K562 (cell line): ENCODE measurements around the gene CCR9. TPM values are rescaled to one million over a fixed set of nuclear protein-coding genes. Genes with fewer than 3 reads are reported as not detected.

Experiments used
- ATAC-seq: fragments of 200-7000 bp; cut with Tn5 transposase; 3 replicates; pipeline ENCODE4 v1.9.1; 2020; ENCODE audit warnings: moderate library complexity
- BruUV-seq: library from RNA; stranded (reverse); fragments of 400-500 nt; replicated peaks from 2 replicates; lab custom pipeline; 2021; lab: Mats Ljungman, UMichigan
- CTCF ChIA-PET: fragments of 300-600 bp; formaldehyde crosslinking; extraction: SDS; loops from one replicate; lab custom pipeline; 2021; ENCODE audit warnings: low intra/inter-chr PET ratio; lab: Yijun Ruan, JAX
- POLR2A ChIA-PET: fragments of 300-600, 350-650 bp; sonication (Branson Sonifier 250); formaldehyde crosslinking; extraction: SDS; loops from one replicate; lab custom pipeline; 2021; ENCODE audit warnings: antibody characterized with exemption, inconsistent platforms; lab: Yijun Ruan, JAX
- DNase-seq, 4 experiments: peaks; one replicate each; pipeline versions ENCODE4 v3.0.0 to v3.0.0-alpha.2; 2011 to 2018; ENCODE audit warnings: low spot score in 3 of 4, mixed read lengths in 3 of 4; ENCODE audit errors: extremely low read depth in 1 of 4
- FAIRE-seq: peaks from 2 replicates; lab custom pipeline; 2011; peaks lifted over from hg19 to GRCh38; lab: Jason Lieb, UNC
- H2AFZ ChIP-seq: 2 replicates; pipeline ENCODE4 v1.6.0; 2011; ENCODE audit warnings: low read depth, low read length, control low read depth, inconsistent platforms
- H3K27ac ChIP-seq: fragments of 200-600 bp; 3 replicates; pipeline ENCODE4 v1.8.0; 2011; ENCODE audit warnings: low read depth, mild to moderate bottlenecking, control low read depth, inconsistent platforms, low read length, moderate library complexity, mixed read lengths; ENCODE audit errors: extremely low read depth
- H3K27me3 ChIP-seq, 2 experiments: fragments of 300-600 bp in 1 of 2; 2 replicates in 1 of 2; 3 replicates in 1 of 2; pipeline versions ENCODE4 v1.6.0 to v1.8.0; 2011; ENCODE audit warnings: inconsistent platforms in 2 of 2, low read length in 2 of 2, mild to moderate bottlenecking in 1 of 2, mixed read lengths in 1 of 2, moderate library complexity in 1 of 2; ENCODE audit not compliant: control insufficient read depth in 2 of 2, insufficient read depth in 2 of 2
- H3K36me3 ChIP-seq: fragments of 300-600 bp; 3 replicates; pipeline ENCODE4 v1.8.0; 2011; ENCODE audit warnings: mild to moderate bottlenecking, low read length, inconsistent platforms; ENCODE audit not compliant: control insufficient read depth, insufficient read depth
- H3K4me1 ChIP-seq, 2 experiments: fragments of 200-600 bp in 1 of 2; replicated peaks in 1 of 2; 2 replicates in 1 of 2; 3 replicates in 1 of 2; pipeline versions ENCODE4 v1.5.1 to v1.8.0; 2011; ENCODE audit warnings: inconsistent platforms in 2 of 2, low read length in 2 of 2, mild to moderate bottlenecking in 1 of 2, mixed read lengths in 1 of 2, moderate library complexity in 1 of 2; ENCODE audit not compliant: control insufficient read depth in 2 of 2, insufficient read depth in 2 of 2
- H3K4me2 ChIP-seq: 2 replicates; pipeline ENCODE4 v1.6.1; 2011; ENCODE audit warnings: low read length, control low read depth, inconsistent platforms, mixed read lengths; ENCODE audit not compliant: insufficient read depth
- H3K4me3 ChIP-seq: fragments of 200-600 bp; sonication (generic), shearing (Covaris generic); 2 replicates; pipeline ENCODE4 v1.5.1; 2016; ENCODE audit warnings: control low read depth, inconsistent platforms
- H3K79me2 ChIP-seq: fragments of 200-600 bp; 3 replicates; pipeline ENCODE4 v1.8.0; 2011; ENCODE audit warnings: low read length, inconsistent platforms; ENCODE audit not compliant: control insufficient read depth, insufficient read depth
- H3K9ac ChIP-seq, 2 experiments: 2 replicates each; pipeline versions ENCODE4 v1.6.0 to v1.6.1; 2011; ENCODE audit warnings: low read depth in 2 of 2, low read length in 2 of 2, control low read depth in 1 of 2, inconsistent platforms in 1 of 2, mild to moderate bottlenecking in 1 of 2, mixed read lengths in 1 of 2; ENCODE audit not compliant: insufficient read depth in 1 of 2
- H3K9me1 ChIP-seq: one replicate; pipeline ENCODE4 v1.6.0; 2011; ENCODE audit warnings: inconsistent platforms, mild to moderate bottlenecking, low read length, moderate library complexity; ENCODE audit not compliant: control insufficient read depth, insufficient read depth
- H3K9me3 ChIP-seq: replicated peaks from 2 replicates; pipeline ENCODE4 v1.5.1; 2011; ENCODE audit warnings: low read depth, low read length, inconsistent platforms; ENCODE audit not compliant: control insufficient read depth, insufficient read depth
- H4K20me1 ChIP-seq: replicated peaks from 2 replicates; pipeline ENCODE4 v1.6.1; 2011; ENCODE audit warnings: low read length, inconsistent platforms, mixed read lengths; ENCODE audit not compliant: control insufficient read depth, insufficient read depth
- BRD9 ChIP-seq: fragments of 450-650 bp; IDR thresholded peaks from 2 replicates; pipeline ENCODE4 v1.6.1; 2018; ENCODE audit warnings: low read depth; ENCODE audit not compliant: partially characterized antibody
- C11orf30 ChIP-seq: fragments of 450-650 bp; IDR thresholded peaks from 2 replicates; pipeline ENCODE4 v1.6.1; 2016; ENCODE audit warnings: low read depth, mild to moderate bottlenecking
- CBFA2T3 ChIP-seq: fragments of 450-650 bp; IDR thresholded peaks from 2 replicates; pipeline ENCODE4 v1.6.1; 2017
- FOXK2 ChIP-seq, 2 experiments: fragments of 450-650 bp; IDR thresholded peaks in 1 of 2; conservative IDR thresholded peaks in 1 of 2; 2 replicates each; pipeline ENCODE4 v1.6.1; 2016; ENCODE audit warnings: low read depth in 2 of 2, mild to moderate bottlenecking in 1 of 2
- MEF2D ChIP-seq: conservative IDR thresholded peaks from 2 replicates; pipeline ENCODE4 v1.6.1; 2016; ENCODE audit warnings: low read depth, missing genetic modification characterization, missing compliant biosample characterization
- NCOR1 ChIP-seq: fragments of 450-650 bp; IDR thresholded peaks from 2 replicates; pipeline ENCODE4 v1.6.1; 2016; ENCODE audit warnings: mild to moderate bottlenecking, moderate library complexity
- NR3C1 ChIP-seq: sonication (generic); formaldehyde crosslinking; IDR thresholded peaks from 2 replicates; pipeline ENCODE4 v1.8.1; 2022; ENCODE audit warnings: missing genetic modification reagents
- STAT5B ChIP-seq: fragments of 250-450 bp; sonication (Bioruptor Pico); IDR thresholded peaks from 2 replicates; pipeline ENCODE4 v1.8.0; 2021; ENCODE audit warnings: mild to moderate bottlenecking, inconsistent platforms
- ZNF253 ChIP-seq: fragments of 250-450 bp; sonication (Bioruptor Pico); conservative IDR thresholded peaks from 2 replicates; pipeline ENCODE4 v1.6.1; 2021; ENCODE audit warnings: mild to moderate bottlenecking
- ZNF431 ChIP-seq: sonication (generic); formaldehyde crosslinking; IDR thresholded peaks from 2 replicates; pipeline ENCODE4 v1.8.0; 2022; ENCODE audit warnings: mild to moderate bottlenecking, missing genetic modification reagents
- ZNF507 ChIP-seq: conservative IDR thresholded peaks from 2 replicates; pipeline ENCODE4 v1.6.1; 2017; ENCODE audit warnings: missing genetic modification characterization, missing compliant biosample characterization
- ZNF717 ChIP-seq: fragments of 250-450 bp; sonication (Bioruptor Pico); IDR thresholded peaks from 2 replicates; pipeline ENCODE4 v1.5.0; 2021
- ZNF778 ChIP-seq: fragments of 450-650 bp; formaldehyde crosslinking; IDR thresholded peaks from 2 replicates; pipeline ENCODE4 v1.4.0; 2020; ENCODE audit warnings: mild to moderate bottlenecking, moderate library complexity
- WGBS: fragments of 100-300 bp; shearing (Covaris generic); methylation state at CpG from one replicate; pipeline ENCODE4 v1.1.6; 2016; ENCODE audit warnings: low coverage, mixed read lengths; ENCODE audit not compliant: insufficient coverage; ENCODE audit errors: missing lambda C conversion rate; 5-methylcytosine and 5-hydroxymethylcytosine counted together
- in situ Hi-C: fragments of 300-500 bp; cut with MboI; formaldehyde crosslinking; loops from 4 replicates; pipeline ENCODE4 v1.15.0; 2018; ENCODE audit warnings: inconsistent platforms, mixed read lengths
- intact Hi-C: fragments of 100-400 bp; cut with micrococcal nuclease; formaldehyde crosslinking; loops from 2 replicates; pipeline ENCODE4 v1.14.2; 2022
- polyA plus RNA-seq, 8 experiments: library from polyadenylated mRNA; depleted of rRNA in 4 of 8; stranded (reverse) in 5 of 8; unstranded in 3 of 8; fragments of >200 nt; fragmentation: Nextera tagmentation in 2 of 8; fragmentation: Illumina TruSeq in 1 of 8; extraction: Ambion mirVana in 2 of 8; extraction: Trizol in 1 of 8; gene quantifications; 2 replicates each; pipeline versions ENCODE4 v1.2.1 to v1.2.3, GENCODE V29; 2011 to 2014; ENCODE audit warnings: inconsistent platforms in 1 of 8, missing spikeins in 1 of 8
- total RNA-seq, 7 experiments: library from RNA; depleted of rRNA in 6 of 7; stranded (reverse); fragments of >200 nt in 6 of 7; fragmentation: Illumina TruSeq in 2 of 7; extraction: Trizol in 2 of 7; gene quantifications; 2 replicates each; pipeline versions ENCODE4 v1.2.1 to v1.2.3, GENCODE V29; 2011 to 2021; ENCODE audit warnings: low replicate concordance in 1 of 7
- TF ChIP-seq, protein P1 (sequence below): fragments of 450-650 bp; IDR thresholded peaks from 2 replicates; pipeline ENCODE4 v1.6.1; 2016
- TF ChIP-seq, protein P2 (sequence below), 2 experiments: fragments of 450-650 bp in 1 of 2; sonication (generic) in 1 of 2; formaldehyde crosslinking; conservative IDR thresholded peaks; 2 replicates each; pipeline versions ENCODE4 v1.4.0 to v1.8.1; 2020 to 2022; ENCODE audit warnings: mild to moderate bottlenecking in 1 of 2, missing genetic modification reagents in 1 of 2
- TF ChIP-seq, protein P3 (sequence below): IDR thresholded peaks from 3 replicates; pipeline ENCODE4 v1.6.1; 2011; ENCODE audit warnings: borderline replicate concordance, mild to moderate bottlenecking, moderate library complexity; ENCODE audit not compliant: insufficient read length; ENCODE audit errors: extremely low read depth
- TF ChIP-seq, protein P4 (sequence below): fragments of 450-650 bp; IDR thresholded peaks from 2 replicates; pipeline ENCODE4 v1.6.1; 2017; ENCODE audit warnings: mild to moderate bottlenecking, moderate library complexity

Gene CCR9
- total and polyA plus RNA-seq, 9 of the 15 experiments (the other 6 are each of a cell fraction or from before 2014, with no cell fraction given), result not detected

DNA sequence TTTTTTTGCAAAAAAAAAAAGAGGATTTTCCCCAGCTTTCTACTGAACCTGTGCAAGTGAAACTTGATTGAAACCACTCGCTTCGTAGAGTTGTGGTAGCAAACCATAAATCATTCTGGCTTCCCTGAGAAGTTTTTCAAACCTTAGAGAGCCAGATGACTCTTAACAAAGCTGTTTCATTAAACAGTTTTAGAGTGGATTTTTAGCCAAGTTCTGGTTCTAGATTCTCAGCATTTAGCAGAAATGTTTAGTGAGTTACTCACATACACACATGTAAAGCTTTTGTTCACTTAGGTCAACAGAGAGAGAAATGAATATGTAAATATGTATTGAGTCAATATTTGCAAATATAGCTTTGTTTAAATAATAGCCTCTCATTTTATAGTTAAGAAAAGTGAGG lies 18.1 kb upstream of the CCR9 start (continued):
- TF ChIP-seq, protein P1, sequence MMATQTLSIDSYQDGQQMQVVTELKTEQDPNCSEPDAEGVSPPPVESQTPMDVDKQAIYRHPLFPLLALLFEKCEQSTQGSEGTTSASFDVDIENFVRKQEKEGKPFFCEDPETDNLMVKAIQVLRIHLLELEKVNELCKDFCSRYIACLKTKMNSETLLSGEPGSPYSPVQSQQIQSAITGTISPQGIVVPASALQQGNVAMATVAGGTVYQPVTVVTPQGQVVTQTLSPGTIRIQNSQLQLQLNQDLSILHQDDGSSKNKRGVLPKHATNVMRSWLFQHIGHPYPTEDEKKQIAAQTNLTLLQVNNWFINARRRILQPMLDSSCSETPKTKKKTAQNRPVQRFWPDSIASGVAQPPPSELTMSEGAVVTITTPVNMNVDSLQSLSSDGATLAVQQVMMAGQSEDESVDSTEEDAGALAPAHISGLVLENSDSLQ, result peak; percentile 55

DNA sequence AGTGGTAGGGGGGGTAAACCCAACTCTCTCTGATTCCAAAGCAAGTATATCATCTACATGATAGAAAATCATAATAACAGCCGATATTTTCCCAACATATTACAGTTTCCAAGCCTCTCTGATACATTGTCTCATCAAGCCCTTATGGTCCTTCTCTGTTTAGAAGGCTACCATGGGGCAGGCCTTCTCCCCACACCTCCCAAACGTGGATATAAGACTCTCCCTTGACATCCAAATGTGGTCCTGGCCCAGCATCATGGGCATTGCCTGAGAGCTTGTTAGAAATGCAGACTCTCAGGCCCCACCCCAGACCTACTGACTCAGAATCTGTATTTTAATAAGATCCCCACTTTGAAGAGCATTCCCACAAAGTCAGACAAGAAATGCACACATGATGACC lies 17.7 kb upstream of the CCR9 start:
- ChIA-PET POLR2A (interaction anchor here (0.7 to 1.4 kb wide), 7 partner anchors 9 to 27 kb away, joined by 3 to 4 read pairs (median 3); partner anchors contain the start of gene LZTFL1), CTCF (no interaction called here)
- Histone ChIP-seq H2AFZ (no peak overlapping the region), H3K79me2 (no peaks in the 10 kb centered on the region), H3K4me2 (no peak overlapping the region), H3K36me3 (no peaks in the 10 kb centered on the region), H3K4me1 (peaks cover 0 to 9% of the 10 kb centered on the region in 2 experiments; a peak in 2 of 5 replicates), H3K9me3 (peaks cover 3% of the 10 kb centered on the region), H3K9me1 (no peaks in the 10 kb centered on the region), H3K27ac (no peak overlapping the region), H4K20me1 (no peaks in the 10 kb centered on the region), H3K4me3 (no peak overlapping the region), H3K27me3 (peaks cover 0 to 14% of the 10 kb centered on the region in 2 experiments; a peak in 3 of 5 replicates), H3K9ac (no peak overlapping the region)
- ATAC-seq, result no peak
- WGBS, result 0% methylated on average over 2 of the region's 2 CpGs
- in situ Hi-C loops, result no loop called here
- intact Hi-C loops, result no loop called here
- FAIRE-seq, result no peak
- no peak for DNase-seq
- no TSS peak for BruUV-seq
- TF ChIP-seq ZNF717 (CRISPR knock-in tag) (no peak), NCOR1 (no peak), FOXK2 (conservative IDR thresholded peaks at IDR 0.05 in 1 of 2, IDR thresholded peaks at IDR 0.05 in 1 of 2; ENCODE audit: low read depth in 2 of 2) (no peak), ZNF431 (no peak), ZNF507 (tag) (no peak), BRD9 (no peak), NR3C1 (CRISPR knock-in tag) (no peak), CBFA2T3 (no peak), MEF2D (no peak), ZNF253 (no peak), ZNF778 (CRISPR knock-in tag) (no peak), STAT5B (CRISPR knock-in tag) (no peak), C11orf30 (no peak)
- TF ChIP-seq, protein P2, sequence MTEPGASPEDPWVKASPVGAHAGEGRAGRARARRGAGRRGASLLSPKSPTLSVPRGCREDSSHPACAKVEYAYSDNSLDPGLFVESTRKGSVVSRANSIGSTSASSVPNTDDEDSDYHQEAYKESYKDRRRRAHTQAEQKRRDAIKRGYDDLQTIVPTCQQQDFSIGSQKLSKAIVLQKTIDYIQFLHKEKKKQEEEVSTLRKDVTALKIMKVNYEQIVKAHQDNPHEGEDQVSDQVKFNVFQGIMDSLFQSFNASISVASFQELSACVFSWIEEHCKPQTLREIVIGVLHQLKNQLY (CRISPR knock-in tag; conservative IDR thresholded peaks at IDR 0.05), result no peak
- TF ChIP-seq, protein P3, sequence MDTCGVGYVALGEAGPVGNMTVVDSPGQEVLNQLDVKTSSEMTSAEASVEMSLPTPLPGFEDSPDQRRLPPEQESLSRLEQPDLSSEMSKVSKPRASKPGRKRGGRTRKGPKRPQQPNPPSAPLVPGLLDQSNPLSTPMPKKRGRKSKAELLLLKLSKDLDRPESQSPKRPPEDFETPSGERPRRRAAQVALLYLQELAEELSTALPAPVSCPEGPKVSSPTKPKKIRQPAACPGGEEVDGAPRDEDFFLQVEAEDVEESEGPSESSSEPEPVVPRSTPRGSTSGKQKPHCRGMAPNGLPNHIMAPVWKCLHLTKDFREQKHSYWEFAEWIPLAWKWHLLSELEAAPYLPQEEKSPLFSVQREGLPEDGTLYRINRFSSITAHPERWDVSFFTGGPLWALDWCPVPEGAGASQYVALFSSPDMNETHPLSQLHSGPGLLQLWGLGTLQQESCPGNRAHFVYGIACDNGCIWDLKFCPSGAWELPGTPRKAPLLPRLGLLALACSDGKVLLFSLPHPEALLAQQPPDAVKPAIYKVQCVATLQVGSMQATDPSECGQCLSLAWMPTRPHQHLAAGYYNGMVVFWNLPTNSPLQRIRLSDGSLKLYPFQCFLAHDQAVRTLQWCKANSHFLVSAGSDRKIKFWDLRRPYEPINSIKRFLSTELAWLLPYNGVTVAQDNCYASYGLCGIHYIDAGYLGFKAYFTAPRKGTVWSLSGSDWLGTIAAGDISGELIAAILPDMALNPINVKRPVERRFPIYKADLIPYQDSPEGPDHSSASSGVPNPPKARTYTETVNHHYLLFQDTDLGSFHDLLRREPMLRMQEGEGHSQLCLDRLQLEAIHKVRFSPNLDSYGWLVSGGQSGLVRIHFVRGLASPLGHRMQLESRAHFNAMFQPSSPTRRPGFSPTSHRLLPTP, result no peak
- TF ChIP-seq, protein P4, sequence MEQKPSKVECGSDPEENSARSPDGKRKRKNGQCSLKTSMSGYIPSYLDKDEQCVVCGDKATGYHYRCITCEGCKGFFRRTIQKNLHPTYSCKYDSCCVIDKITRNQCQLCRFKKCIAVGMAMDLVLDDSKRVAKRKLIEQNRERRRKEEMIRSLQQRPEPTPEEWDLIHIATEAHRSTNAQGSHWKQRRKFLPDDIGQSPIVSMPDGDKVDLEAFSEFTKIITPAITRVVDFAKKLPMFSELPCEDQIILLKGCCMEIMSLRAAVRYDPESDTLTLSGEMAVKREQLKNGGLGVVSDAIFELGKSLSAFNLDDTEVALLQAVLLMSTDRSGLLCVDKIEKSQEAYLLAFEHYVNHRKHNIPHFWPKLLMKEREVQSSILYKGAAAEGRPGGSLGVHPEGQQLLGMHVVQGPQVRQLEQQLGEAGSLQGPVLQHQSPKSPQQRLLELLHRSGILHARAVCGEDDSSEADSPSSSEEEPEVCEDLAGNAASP, result no peak
